HG03097 (cell line): Measurements from ENCODE around the gene THTPA.
"Not testable (repeated sequence)": the region's sequence is repeated elsewhere in the genome, so short reads cannot be mapped to it uniquely, and the experiment has no call there.

ENCODE experiments used
- ATAC-seq: cut with Tn5 transposase; IDR thresholded peaks from one replicate; pipeline ENCODE4 v1.9.1; 2021; ENCODE audit not compliant: unreplicated experiment, low FRiP score

THTPA gene

DNA sequence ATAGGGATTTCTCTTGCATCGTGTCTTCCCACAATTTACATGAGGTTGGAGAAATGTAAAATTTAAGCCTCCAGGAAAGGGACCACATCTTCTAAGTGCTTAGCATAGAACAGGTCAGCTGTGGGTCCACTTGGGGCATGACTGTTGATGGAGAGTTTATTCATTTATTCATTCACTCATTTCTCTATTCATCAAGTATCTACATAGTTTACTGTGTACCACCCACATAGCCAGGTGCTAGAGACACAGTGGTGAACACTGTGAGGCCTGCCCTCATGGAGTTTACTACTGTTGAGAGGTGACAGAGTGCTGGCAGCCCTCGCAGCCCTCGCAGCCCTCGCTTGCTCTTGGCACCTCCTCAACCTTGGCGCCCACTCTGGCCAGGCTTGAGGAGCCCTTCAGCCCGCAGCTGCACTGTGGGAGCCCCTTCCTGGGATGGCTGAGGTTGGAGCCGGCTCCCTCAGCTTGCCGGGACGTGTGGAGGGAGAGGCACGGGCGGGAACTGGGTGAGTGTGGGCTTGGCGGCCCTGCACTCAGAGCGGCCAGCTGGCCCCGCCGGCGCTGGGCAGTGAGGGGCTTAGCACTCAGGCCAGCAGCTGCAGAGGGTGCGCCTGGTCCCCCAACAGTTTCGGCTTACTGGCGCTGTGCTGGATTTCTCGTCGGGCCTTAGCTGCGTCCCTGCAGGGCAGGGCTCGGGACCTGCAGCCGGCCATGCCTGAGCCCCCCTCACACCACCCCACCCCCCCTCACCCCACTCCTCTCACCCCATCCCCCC is 24.3 kb downstream of the THTPA start:
- ATAC-seq = no peak

DNA sequence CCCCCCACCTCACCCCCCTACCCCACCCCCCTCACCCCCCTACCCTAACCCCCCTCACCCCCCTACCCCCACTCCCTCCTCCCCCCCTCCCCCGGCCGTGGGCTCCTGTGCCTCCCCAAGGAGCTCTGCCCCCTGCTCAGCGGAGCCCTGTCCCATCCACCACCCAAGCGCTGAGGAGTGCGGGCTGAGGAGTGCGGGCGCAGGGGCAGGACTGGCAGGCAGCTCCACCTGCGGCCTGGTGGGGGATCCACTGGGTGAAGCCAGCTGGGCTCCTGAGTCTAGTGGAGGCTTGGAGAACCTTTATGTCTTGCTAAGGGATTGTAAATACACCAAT is 24.8 kb downstream of the THTPA start:
- no peak for ATAC-seq

DNA sequence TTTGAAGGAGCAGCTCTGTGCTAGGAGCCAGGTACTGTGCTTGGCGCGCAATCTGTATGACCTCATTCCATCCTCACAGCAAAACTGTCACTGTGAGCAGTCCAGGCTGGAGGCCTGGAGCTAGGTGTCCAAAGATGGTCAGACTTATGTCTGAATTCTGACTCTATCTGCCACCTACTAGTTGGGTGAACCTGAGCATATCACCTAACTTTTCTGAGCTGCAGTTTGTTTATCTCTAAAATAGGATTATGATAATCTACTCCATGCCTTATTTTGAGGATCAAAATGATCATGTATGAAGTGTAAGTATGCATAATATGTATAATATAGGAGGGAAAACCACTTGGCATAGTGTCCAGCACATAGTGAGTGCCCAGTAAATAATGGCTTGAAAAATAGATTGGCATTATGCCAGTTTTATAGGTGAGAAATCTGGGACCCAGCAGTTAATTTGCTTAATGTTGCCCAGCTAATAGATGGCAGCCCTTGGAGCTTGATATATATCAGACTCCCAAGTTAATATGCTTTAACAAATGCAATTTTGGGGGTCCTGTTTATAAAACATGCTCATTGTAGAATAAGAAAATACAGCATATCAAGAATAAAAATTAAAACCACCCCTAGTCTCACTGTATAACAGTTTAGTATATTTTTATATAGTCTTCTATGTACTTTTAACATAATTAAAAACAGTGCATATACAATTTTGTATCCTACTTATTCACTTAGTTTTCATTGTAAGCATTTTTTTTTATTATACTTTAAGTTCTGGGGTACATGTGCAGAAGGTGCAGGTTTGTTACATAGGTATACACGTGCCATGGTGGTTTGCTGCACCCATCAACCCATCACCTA is 27.1 kb downstream of the THTPA start:
- no peak for ATAC-seq

DNA sequence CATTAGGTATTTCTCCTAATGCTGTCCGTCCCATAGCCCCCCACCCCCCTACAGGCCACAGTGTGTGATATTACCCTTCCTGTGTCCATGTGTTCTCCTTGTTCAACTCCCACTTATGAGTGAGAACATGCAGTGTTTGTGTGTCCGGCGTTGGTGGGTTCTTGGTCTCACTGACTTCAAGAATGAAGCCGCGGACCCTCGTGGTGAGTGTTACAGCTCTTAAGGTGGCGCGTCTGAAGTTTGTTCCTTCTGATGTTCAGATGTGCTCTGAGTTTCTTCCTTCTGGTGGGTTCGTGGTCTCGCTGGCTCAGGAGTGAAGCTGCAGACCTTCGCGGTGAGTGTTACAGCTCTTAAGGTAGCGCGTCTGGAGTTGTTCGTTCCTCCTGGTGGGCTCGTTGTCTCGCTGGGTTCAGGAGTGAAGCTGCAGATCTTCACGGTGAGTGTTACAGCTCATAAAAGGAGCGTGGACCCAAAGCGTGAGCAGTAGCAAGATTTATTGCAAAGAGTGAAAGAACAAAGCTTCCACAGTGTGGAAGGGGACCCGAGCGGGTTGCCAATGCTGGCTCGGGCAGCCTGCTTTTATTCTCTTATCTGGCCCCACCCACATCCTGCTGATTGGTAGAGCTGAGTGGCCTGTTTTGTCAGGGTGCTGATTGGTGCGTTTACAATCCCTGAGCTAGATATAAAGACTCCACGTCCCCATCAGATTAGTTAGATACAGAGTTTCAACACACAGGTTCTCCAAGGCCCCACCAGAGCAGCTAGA is 27.9 kb downstream of the THTPA start:
- not testable (repeated sequence) for ATAC-seq

DNA sequence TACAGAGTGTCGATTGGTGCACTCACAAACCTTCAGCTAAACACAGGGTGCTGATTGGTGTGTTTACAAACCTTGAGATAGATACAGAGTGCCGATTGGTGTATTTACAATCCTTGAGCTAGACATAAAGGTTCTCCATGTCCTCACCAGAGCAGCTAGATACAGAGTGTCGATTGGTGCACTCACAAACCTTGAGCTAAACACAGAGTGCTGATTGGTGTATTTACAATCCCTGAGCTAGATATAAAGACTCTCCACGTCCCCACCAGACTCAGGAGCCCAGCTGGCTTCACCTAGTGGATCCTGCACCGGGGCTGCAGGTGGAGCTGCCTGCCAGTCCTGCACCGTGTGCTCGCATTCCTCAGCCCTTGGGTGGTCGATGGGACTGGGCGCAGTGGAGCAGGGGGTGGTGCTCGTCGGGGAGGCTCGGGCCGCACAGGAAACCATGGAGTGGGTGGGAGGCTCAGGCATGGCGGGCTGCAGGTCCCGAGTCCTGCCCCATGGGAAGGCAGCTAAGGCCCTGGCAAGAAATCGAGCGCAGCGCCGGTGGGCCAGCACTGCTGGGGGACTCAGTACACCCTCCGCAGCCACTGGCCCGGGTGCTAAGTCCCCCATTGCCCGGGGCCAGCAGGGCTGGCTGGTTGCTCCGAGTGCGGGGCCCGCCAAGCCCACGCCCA is 28.6 kb downstream of the THTPA start:
- not testable (repeated sequence) for ATAC-seq

DNA sequence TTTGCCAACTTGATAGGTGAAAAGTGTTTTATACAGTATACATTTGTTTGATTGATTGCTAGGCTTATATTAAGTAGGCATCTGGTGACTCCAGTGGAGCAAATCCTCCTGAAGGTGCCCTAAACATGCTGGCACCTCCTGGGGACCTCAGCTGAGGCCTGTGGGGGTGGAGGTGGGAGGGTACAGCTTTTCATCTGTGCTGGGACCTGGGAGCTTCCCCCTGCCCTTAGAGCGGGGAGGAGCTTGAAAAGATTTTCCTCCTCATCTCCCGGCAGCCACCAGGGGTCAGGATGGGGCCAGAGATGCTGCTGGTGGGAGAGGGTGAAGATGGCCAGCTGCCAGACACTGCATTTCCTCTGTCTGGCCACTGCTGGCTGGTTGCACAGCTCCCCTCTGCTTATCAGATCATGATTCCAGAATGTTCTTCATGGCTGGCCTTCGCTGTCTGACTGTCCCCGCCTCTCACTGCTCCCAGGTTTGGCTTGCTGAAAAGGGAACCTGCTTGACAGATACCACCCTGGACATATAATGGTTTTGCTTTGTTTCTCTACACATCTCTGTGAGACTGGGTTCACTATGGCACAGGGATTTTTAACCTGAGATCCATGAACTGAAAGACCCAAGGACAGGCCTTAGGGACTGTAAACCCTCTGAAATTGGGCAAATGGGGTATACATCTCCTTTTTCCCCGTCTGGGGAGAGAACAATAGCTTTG is 33.0 kb downstream of the THTPA start:
- peak; percentile 97 for ATAC-seq

DNA sequence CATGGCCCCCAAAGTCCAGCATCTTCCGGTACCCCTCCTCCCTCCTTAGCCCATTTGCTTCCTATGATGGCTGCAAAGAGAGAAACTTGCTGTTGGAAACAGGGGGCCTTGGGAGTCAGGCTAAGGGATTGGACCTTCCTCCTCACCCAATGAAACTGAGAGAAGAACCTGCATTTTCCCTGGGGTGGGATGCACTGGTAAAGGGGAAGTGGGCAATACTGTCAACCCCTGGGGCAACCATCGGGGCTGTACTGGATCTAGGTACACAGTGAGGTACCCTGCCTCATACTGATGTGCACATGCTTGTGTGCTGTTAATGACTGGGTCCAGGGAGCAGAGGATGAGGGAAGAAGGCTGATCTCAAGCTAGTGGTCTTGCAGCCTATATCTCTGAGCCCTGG is 33.5 kb downstream of the THTPA start:
- ATAC-seq = no peak

DNA sequence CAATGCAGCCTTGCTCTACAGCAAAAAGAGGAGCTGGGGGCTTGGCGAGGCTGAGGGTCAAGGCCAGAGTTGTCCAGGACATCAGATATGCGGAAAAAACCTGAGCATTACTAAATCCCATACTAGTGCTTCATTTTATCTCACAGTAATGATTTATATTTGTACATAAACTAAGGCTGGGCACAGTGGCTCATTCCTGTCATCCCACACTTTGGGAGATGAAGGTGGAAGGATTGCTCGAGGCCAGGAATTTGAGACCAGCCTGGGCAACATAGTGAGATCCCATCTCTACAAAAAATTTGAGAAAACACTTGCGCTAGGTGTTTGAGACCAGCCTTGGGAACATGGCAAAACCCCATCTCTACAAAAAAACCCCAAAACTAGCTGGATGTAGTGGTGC is 34.1 kb downstream of the THTPA start:
- ATAC-seq = no peak

DNA sequence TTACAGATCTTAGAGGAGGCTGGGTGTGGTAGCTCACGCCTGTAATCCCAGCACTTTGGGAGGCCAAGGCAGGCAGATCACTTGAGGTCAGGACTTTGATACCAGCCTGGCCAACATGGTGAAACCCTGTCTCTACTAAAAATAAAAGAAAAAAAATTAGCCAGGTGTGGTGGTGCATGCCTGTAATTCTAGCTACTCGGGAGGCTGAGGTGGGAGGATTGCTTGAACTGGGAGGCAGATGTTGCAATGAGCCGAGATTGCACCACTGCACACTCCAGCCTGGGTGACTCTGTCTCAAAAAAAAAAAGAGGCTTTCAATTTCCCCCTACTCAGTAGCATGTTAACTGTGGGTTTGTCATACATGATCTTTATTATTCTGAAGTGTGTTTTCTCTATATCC is 38.1 kb downstream of the THTPA start:
- not testable (repeated sequence) for ATAC-seq

DNA sequence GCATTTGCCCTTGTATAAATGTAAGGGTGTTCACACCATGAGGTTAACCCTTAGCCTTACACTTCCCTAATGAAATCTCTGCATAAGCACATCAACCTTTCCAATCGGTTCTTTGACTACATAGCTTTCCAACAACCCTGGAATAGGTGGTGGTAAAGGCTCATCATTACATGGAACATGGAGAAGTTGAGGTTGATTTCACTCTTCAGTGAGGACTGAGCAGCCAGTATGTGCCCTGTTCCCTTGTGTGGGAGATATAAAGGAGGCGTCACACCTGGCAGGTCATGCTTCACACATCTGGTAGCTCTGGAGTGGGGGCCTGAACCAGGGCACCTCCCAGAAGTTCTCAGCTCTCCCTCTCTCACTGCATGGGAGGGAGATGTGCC is 44.2 kb downstream of the THTPA start:
- no peak for ATAC-seq

DNA sequence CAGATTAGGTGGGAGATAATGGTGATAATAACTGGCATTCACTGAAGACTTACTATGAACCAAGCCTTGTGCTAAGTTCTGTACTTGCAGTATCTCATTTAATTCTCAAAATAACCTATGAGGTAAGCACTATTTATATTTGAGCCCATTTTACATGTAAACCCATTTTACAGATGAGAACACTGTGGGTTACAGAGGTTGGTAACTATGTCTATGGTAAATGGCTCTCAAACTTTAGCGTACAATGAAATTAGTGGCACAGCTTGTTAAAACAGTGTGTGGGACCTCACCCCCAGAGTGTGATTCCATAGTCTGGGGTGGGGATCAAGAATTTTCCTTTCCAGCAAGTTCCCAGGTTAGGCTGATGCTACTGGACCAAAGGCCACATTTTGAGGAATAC is 44.7 kb downstream of the THTPA start:
- no peak for ATAC-seq

DNA sequence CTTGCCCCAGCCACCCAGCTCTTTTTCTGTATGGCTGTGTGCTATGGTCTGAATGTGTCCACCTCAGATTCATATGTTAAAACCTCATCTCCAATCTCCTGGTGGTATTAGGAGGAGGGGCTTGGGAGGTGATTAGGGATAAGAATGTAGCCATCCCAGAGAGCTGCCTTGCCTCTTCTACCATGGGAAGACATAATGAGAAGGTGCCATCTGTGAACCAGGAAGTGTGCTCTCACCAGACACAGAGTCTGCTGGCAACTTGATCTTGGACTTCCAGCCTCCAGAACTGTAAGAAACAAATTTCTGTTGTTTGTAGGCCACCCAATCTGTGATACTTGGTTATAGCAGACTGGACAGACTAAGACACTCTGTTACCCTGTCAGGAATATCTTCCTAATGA is 45.4 kb downstream of the THTPA start:
- no peak for ATAC-seq

DNA sequence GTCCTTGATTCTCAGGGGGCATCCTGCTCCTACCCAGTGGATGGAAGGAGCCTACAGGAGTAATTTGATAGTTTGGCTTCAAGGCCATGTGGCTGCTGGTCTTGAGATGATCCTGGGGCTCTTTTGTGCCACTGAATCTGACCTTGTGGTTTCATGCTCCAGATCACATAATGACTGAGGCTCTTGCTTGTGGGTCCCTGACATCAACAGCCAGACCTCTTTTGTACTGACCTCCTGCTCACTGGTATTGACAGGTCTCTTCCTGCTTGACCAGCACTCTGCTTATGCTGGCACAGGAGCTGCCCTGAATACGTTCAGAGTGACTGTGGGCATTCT is 45.7 kb downstream of the THTPA start:
- no peak for ATAC-seq

DNA sequence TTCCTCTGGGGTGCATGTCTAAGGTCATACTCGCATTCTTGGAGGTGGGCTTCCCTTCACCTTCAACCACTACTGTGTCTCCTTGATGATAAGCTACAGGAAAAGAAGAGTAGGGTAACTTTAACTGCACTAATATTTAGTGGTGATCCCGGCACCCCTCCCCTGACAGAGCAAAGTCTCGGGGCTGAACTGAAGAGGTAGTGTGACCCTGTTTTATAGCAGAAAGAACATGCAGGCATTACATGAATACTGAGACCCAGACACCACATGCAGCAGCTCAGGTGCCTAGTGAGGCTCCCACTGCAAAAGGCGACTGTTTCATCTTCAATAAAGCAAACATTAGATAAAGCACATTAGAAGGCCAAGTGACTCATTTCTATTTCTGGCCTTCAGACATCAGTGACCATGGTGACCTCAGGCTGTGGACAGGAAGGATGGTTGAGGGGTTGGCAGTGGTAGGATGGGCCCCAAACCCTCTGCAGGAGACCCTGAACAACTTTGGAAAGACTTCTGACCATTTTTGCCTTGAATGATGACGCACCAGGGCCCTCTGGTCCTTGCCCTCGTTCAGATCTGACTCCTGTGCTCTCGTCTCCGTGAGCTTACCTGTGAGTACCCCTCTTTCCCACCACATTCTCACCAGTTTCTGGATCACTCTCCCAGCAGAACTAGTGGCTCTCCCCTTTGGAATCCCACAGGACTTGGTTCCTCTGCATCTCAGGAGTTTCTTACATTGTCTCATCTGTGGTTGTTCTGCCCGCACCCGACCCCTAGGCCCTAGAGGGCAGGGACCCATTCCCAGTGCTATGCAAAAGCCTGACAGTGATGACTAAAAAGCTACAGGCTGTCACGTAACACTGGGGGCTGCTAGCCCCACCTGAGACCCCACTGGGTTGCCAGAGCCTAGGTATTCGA is 46.4 kb downstream of the THTPA start:
- no peak for ATAC-seq

DNA sequence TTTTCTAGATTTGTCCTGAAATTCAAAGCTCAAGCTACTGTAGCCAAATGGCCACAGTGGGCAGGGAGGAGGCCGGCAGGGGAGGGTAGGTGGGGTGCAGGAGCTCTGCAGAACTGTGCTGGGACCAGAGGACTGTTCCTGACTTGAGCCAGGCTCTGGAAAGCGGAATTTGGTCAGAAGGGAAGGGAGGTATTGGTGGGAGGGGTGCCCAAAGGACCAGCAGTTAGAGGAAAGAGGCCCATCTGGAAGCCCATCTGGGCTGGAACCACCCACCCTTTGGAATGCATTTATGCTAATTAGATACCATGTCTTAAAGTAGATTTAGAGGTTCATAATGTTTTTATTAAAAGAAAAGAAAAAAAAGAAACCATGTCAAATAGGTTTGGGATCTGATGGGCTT is 47.0 kb downstream of the THTPA start:
- ATAC-seq = no peak

DNA sequence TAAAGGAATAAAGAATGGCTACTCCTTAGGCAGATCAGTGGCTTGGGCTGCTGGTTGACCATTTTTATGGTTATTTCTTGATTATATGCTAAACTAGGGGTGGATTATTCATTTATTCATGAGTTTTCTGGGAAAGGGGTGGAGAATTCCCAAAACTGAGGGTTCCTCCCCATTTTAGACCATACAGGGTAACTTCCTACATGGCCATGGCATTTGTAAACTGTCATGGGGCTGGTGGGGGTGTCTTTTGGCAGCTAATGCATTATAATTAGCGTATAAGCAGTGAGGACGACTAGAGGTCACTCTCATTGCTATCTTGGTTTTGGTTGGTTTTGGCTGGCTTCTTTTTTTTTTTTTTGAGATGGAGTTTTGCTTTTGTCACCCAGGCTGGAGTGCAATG is 48.1 kb downstream of the THTPA start:
- no peak for ATAC-seq

DNA sequence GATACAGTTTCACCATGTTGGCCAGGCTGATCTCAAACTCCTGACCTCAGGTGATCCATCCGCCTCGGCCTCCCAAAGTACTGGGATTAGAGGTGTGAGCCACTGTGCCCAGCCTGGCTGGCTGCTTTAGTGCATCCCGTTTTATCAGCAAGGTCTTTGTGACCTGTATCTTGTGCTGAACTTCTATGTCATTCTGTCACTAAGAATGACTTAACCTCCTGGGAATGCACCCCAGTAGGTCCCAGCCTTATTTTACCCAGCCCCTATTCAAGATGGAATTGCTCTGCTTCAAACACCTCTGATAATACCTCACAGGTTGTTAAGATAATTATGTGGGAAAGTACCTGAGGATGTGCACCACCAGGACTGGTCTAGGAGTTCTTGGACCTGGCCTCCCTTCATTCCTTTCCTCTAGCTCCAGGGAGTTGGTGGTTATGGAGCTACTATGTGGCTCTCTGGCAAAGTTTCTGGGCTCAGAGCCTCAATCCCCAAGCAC is 48.7 kb downstream of the THTPA start:
- ATAC-seq = no peak

DNA sequence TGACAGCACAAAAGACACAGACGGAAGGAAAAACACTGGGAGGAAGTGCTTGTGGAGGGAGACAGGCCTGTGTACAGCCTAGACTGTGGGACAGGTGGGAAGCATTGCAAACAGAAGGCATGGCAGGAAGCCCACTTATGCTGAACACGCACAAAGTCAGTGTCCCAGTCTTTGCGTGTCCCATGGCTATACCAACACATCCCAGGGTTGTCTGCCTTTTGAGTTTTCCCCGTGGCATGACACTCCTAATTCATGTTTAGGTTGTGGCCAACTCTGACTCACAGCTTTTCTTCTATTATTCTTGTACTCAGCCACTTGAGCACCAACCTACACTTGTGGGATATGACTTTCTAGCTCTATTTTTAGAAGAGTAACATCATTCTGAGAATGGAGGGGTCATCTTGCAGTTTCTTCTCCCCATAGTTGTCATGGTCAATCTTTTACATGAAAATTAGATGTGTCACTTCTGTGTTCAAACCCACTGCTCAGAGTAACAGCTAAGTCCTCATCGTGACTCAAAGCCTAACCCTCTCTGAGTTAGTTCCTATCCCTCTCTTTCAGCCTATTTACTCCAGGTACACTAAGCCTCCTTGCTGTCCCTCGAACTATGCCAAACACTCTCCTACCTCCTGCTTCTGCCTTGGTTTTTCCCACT is 50.0 kb downstream of the THTPA start:
- peak; percentile 79 for ATAC-seq

DNA sequence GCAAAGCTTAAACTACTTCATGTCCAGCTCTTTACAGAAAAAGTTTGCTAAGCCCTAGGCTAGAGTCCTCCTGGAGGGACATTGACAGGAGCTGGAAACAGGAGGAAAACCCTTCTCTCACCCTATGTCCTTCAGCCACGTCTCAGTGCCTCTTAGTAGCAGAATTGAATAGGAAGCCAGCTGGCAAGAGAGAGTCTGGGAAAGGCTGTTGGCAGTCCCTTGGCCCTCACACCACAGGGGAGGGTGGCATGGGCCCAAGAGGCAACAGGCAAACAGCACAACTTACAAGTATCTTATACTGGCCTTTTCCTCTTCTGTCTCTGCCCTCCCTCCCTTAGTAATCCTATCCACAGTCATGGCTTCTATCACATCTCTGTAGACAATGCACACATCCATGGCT is 52.4 kb downstream of the THTPA start:
- no peak for ATAC-seq
